ENCODE results near the gene SULF2. TPM values are rescaled to one million over a fixed set of nuclear protein-coding genes. Genes with fewer than 3 reads are reported as not detected.
"Not testable (repeated sequence)": the region's sequence is repeated elsewhere in the genome, so short reads cannot be mapped to it uniquely, and the experiment has no call there.

Gene SULF2
- 100 to 1,000 TPM in 1 of 2 donors, 10 to 100 TPM in 1; 75.7 to 146 TPM for total RNA-seq
- 55.0 TPM for polyA plus RNA-seq (2013, experiment 1 of 2)
- 66.7 TPM for polyA plus RNA-seq (2013, experiment 2 of 2)
- long read RNA-seq, experiment 1, partial matches to known transcripts, result 17 of 30 reads
- long read RNA-seq, experiment 1, other reads (novel, unspliced or antisense), result 13 of 30 reads
- long read RNA-seq, experiment 2, full-length matches to known transcripts, result 39 of 475 reads
- long read RNA-seq, experiment 2, partial matches to known transcripts, result 356 of 475 reads
- long read RNA-seq, experiment 2, other reads (novel, unspliced or antisense), result 80 of 475 reads
- long read RNA-seq, experiment 3, full-length matches to known transcripts, result 11 of 92 reads
- long read RNA-seq, experiment 3, partial matches to known transcripts, result 28 of 92 reads
- long read RNA-seq, experiment 3, other reads (novel, unspliced or antisense), result 53 of 92 reads
- long read RNA-seq, experiment 4, partial matches to known transcripts, result 7 of 10 reads
- long read RNA-seq, experiment 4, other reads (novel, unspliced or antisense), result 3 of 10 reads

DNA sequence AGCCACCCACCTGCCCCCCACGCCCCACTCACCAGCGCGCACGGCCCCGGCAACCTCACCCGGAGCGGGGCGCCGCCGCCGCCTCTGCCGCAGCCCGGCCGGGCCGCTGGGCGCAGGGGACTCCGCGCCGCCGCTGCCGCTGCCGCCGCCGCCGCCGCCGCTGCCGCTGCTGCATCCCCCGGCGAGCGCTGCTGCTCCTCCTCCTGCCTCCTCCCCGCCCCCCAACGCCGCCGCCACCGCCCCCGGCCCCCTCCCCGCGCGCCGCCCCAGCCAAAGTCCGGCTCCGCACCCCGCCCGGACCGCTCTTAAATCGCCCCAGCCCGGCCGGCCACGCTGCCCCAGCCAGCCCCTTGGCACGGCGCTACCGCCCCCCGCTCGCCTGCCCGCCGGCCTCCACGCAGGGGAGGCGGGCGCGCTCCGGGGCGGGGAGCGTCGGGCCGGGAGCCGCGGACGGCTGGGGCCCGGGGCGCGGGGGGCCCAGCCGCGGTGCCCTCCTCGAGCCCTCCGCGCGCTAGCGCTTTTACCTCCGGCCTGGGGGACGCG, at the start of gene SULF2:
Gene SULF2 (minus strand): TSS at position 171 of the 543 bp plus-strand sequence. CDS start 28,118 bp downstream, outside the sequence.
- Histone ChIP-seq H3K27ac (ENCODE audit: low read depth, low read length) (peak within 1 kb of the TSS; percentile 62), H3K4me3 (ENCODE audit: low read length) (peak within 1 kb of the TSS; percentile 94), H3K4me1 (ENCODE audit: control insufficient read depth, insufficient read depth, low read length) (peaks cover 15% of the 10 kb centered on the region), H3K9me3 (ENCODE audit: control insufficient read depth, low read length) (no peaks in the 10 kb centered on the region), H3K9ac (ENCODE audit: extremely low read depth, low read length, poor library complexity, severe bottlenecking) (peak within 1 kb of the TSS; percentile 76), H3K36me3 (ENCODE audit: control insufficient read depth, insufficient read depth, low read length) (peaks cover 19% of the 10 kb centered on the region), H3K27me3 (ENCODE audit: control insufficient read depth, insufficient read depth, low read length, poor library complexity, severe bottlenecking) (no peaks in the 10 kb centered on the region)
- Mint-ChIP-seq H3K36me3 (ENCODE audit: low read depth) (peaks cover under 1% of the 10 kb centered on the region), H3K4me3 (peak within 1 kb of the TSS; percentile 76), H3K9me3 (no peaks in the 10 kb centered on the region), H3K4me1 (peaks cover 30% of the 10 kb centered on the region), H3K27me3 (ENCODE audit: insufficient read depth) (peaks cover 15% of the 10 kb centered on the region), H3K27ac (peak within 1 kb of the TSS; percentile 91)
- 0 to 1% methylated on average over 16 to 74 of the region's 82 CpGs for WGBS, 2 experiments (ENCODE audit: insufficient coverage in 1 of 2, insufficient read length in 1 of 2)
- peak; percentile 78 for DNase-seq
- TF ChIP-seq, protein P1, sequence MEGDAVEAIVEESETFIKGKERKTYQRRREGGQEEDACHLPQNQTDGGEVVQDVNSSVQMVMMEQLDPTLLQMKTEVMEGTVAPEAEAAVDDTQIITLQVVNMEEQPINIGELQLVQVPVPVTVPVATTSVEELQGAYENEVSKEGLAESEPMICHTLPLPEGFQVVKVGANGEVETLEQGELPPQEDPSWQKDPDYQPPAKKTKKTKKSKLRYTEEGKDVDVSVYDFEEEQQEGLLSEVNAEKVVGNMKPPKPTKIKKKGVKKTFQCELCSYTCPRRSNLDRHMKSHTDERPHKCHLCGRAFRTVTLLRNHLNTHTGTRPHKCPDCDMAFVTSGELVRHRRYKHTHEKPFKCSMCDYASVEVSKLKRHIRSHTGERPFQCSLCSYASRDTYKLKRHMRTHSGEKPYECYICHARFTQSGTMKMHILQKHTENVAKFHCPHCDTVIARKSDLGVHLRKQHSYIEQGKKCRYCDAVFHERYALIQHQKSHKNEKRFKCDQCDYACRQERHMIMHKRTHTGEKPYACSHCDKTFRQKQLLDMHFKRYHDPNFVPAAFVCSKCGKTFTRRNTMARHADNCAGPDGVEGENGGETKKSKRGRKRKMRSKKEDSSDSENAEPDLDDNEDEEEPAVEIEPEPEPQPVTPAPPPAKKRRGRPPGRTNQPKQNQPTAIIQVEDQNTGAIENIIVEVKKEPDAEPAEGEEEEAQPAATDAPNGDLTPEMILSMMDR (conservative IDR thresholded peaks at IDR 0.05), result no peak

DNA sequence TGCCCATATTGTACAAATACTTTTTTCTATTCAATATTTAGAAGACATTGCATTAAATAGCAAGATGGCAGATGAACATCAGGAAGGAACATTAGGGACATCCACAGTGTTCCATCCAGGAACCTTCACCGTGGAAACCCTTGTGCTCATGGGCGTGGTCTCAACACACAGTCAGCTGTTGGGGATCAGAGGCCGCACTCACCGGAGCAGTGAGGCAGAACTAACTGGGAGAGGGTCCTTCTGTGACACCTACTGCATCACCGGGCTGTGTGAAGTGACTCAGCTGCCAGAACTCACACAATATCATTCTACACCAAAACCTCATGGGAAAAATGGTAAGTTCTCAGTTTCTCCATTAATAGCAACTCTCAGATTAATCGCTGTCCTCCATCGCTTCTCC, 46.4 kb upstream of the SULF2 start:
- not testable (repeated sequence) for H3K36me3 Mint-ChIP-seq (ENCODE audit: low read depth)
- no CpG with 5 or more reads among the region's 7 CpGs for WGBS, 2 experiments (ENCODE audit: insufficient coverage in 1 of 2, insufficient read length in 1 of 2)

DNA sequence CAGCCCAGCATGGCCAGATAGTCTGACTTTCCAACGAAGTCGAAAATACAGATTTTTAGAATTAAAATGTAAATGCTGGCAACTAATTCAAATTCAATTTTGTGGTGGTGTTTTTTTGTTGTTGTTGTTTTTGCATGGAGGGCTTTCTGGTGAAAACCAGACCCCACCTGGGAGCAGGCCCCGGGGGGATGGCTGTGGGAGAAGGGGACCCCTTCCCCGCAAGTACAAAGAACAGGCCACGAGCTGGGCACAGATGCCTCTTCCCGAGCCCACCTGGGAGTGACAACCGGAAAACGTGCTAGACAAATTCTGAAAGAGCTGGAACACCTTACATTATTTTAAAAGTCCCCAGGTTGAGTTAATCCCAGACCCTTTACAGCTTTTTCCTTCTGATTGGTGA, 41.4 kb upstream of the SULF2 start:
- H3K4me1 Mint-ChIP-seq; DNase-seq; H3K4me3 Mint-ChIP-seq; H3K27me3 Mint-ChIP-seq (ENCODE audit: insufficient read depth); H3K36me3 Mint-ChIP-seq (ENCODE audit: low read depth); H3K27ac Mint-ChIP-seq; H3K36me3 ChIP-seq (ENCODE audit: control insufficient read depth, insufficient read depth, low read length); H3K27me3 ChIP-seq (ENCODE audit: control insufficient read depth, insufficient read depth, low read length, poor library complexity, severe bottlenecking); H3K4me3 ChIP-seq (ENCODE audit: low read length); H3K9ac ChIP-seq (ENCODE audit: extremely low read depth, low read length, poor library complexity, severe bottlenecking); H3K9me3 Mint-ChIP-seq; H3K9me3 ChIP-seq (ENCODE audit: control insufficient read depth, low read length); H3K27ac ChIP-seq (ENCODE audit: low read depth, low read length); H3K4me1 ChIP-seq (ENCODE audit: control insufficient read depth, insufficient read depth, low read length): not testable (repeated sequence)
- 90 to 91% methylated on average over 4 to 8 of the region's 8 CpGs for whole genome bisulfite sequencing, 2 experiments (ENCODE audit: insufficient coverage in 1 of 2, insufficient read length in 1 of 2)

More for the DNA sequence above, 46.4 kb upstream of the SULF2 start:
- H3K27ac ChIP-seq (ENCODE audit: low read depth, low read length); H3K9ac ChIP-seq (ENCODE audit: extremely low read depth, low read length, poor library complexity, severe bottlenecking); H3K27ac Mint-ChIP-seq; H3K36me3 ChIP-seq (ENCODE audit: control insufficient read depth, insufficient read depth, low read length); DNase-seq; H3K9me3 Mint-ChIP-seq; H3K4me1 Mint-ChIP-seq; H3K4me3 Mint-ChIP-seq; H3K4me1 ChIP-seq (ENCODE audit: control insufficient read depth, insufficient read depth, low read length); H3K27me3 Mint-ChIP-seq (ENCODE audit: insufficient read depth); H3K9me3 ChIP-seq (ENCODE audit: control insufficient read depth, low read length); H3K4me3 ChIP-seq (ENCODE audit: low read length); H3K27me3 ChIP-seq (ENCODE audit: control insufficient read depth, insufficient read depth, low read length, poor library complexity, severe bottlenecking): not testable (repeated sequence)

DNA sequence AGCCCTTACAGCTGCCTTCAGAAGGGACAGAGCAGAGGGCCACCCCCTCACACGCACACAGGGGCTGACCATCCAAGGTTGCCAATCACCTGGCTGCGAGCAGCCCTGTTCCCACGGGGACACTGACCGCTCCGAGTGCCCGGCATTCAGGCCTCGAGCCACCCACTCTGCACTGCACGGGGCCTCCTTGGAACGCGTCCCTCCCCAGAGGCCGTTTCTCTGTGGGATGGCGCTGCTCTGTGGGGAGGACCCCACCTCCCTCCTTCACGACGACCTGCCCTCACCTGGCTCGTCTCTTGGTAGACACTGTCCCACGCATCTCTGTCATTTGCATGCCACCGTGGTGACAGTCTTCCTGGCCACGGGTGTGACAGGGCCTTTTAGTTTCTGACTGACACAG, 40.7 kb upstream of the SULF2 start:
- not testable (repeated sequence) for H3K4me3 Mint-ChIP-seq; H3K9me3 Mint-ChIP-seq; H3K27ac ChIP-seq (ENCODE audit: low read depth, low read length); H3K4me3 ChIP-seq (ENCODE audit: low read length); H3K36me3 ChIP-seq (ENCODE audit: control insufficient read depth, insufficient read depth, low read length); H3K9me3 ChIP-seq (ENCODE audit: control insufficient read depth, low read length); H3K27ac Mint-ChIP-seq; DNase-seq; H3K4me1 ChIP-seq (ENCODE audit: control insufficient read depth, insufficient read depth, low read length); H3K9ac ChIP-seq (ENCODE audit: extremely low read depth, low read length, poor library complexity, severe bottlenecking); H3K36me3 Mint-ChIP-seq (ENCODE audit: low read depth); H3K27me3 Mint-ChIP-seq (ENCODE audit: insufficient read depth); H3K27me3 ChIP-seq (ENCODE audit: control insufficient read depth, insufficient read depth, low read length, poor library complexity, severe bottlenecking); H3K4me1 Mint-ChIP-seq
- WGBS, 2 experiments (ENCODE audit: insufficient coverage in 1 of 2, insufficient read length in 1 of 2), result 85 to 86% methylated on average over 4 to 11 of the region's 18 CpGs

All from endodermal cell (in vitro differentiated cells).